Colonic mucosa (tissue), 4 donors: Measurements from ENCODE around the gene ULBP2. TPM values are rescaled to one million over a fixed set of nuclear protein-coding genes. Genes with fewer than 3 reads are reported as not detected.

Source experiments
- DNase-seq: peaks from one replicate; pipeline ENCODE4 v3.0.0-alpha.2; 2020
- H3K27ac ChIP-seq: fragments of 200-600 bp; one replicate; pipeline ENCODE4 v1.8.0; 2021
- H3K27me3 ChIP-seq: fragments of 200-600 bp; one replicate; pipeline ENCODE4 v1.8.0; 2021
- H3K36me3 ChIP-seq: fragments of 200-600 bp; one replicate; pipeline ENCODE4 v1.8.0; 2021
- H3K4me1 ChIP-seq: fragments of 200-600 bp; one replicate; pipeline ENCODE4 v1.8.0; 2021; ENCODE audit warnings: mild to moderate bottlenecking
- H3K4me3 ChIP-seq: fragments of 200-600 bp; one replicate; pipeline ENCODE4 v1.8.0; 2021
- H3K9ac ChIP-seq, 2 donors: one replicate each; pipeline ENCODE4 v1.7.0; 2013; ENCODE audit warnings: control low read depth in 2 of 2, low read depth in 2 of 2, low read length in 2 of 2
- H3K9me3 ChIP-seq: fragments of 200-600 bp; one replicate; pipeline ENCODE4 v1.8.0; 2021
- CTCF ChIP-seq: fragments of 200-600 bp; IDR thresholded peaks from one replicate; pipeline ENCODE4 v1.8.0; 2022; ENCODE audit warnings: antibody characterized with exemption, mild to moderate bottlenecking
- intact Hi-C: fragments of 100-400 bp; cut with DNase I; formaldehyde crosslinking; loops from one replicate; pipeline ENCODE4 v1.14.1; 2022
- total RNA-seq, 2 donors: library from RNA; stranded (reverse); fragmentation: NEBNext Ultra II Directional in 1 of 2; extraction: Animal tissue kit (Norgen Biotek cat#: 25700) in 1 of 2; gene quantifications; one replicate each; pipeline ENCODE4 v1.2.1, GENCODE V29; 2021
- donor health status: healthy.
- donor health status: DM: no; HTN: no; CAD: no.
- donor health status: DM: no; HTN: no; CAD: no.

The ULBP2 gene
- total RNA-seq, 2 donors from 2014 or later = 0.19 to 0.47 TPM

DNA sequence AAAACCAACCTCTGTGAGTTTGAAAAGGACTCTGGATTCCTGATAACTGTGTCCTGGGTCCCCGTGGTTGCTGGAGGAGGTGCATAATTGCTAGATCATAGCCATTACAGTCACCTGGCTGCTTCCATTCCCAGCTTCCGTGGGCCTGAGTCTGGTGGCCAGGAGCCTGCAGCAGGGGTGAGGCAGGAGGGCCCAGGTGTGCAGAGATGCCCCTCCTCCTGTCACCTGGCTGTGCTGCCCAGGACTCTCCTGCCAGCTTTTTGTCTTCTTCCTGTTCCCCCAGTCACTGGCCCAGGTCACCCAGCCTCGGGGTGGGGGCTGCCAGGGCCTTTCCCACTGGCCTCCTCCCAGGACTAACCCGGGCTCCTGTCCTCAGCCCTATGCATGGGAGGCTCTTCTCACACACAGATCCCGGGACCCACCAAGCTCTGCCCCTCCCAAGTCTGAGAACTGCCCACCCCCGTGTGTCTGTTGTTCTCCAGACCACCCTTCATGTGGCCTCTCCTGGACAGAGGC, 53.5 kb downstream of the ULBP2 start:
- DNase-seq = no peak
- Histone ChIP-seq H3K4me1 (peaks cover 4% of the 10 kb centered on the region), H3K27me3 (peaks cover 48% of the 10 kb centered on the region), H3K4me3 (no peak overlapping the region), H3K9ac (no peak overlapping the region), H3K36me3 (no peaks in the 10 kb centered on the region), H3K9me3 (no peaks in the 10 kb centered on the region), H3K27ac (no peak overlapping the region)
- no peak for TF ChIP-seq CTCF
- intact Hi-C loops = no loop called here

GRCh38 chr6:149995971-149996370, 54.2 kb downstream of the ULBP2 start:
- no peak overlapping the region for H3K9ac ChIP-seq
- DNase-seq = no peak
- H3K36me3 ChIP-seq = no peaks in the 10 kb centered on the region
- H3K27ac ChIP-seq = no peak overlapping the region
- H3K27me3 ChIP-seq = peaks cover 42% of the 10 kb centered on the region
- no peak overlapping the region for H3K4me3 ChIP-seq
- H3K4me1 ChIP-seq = peaks cover 4% of the 10 kb centered on the region
- intact Hi-C loops = no loop called here
- TF ChIP-seq CTCF = no peak
- no peaks in the 10 kb centered on the region for H3K9me3 ChIP-seq

Other genes starting within 250 kb of the ULBP2 start
- 10 to 100 TPM; 17.2 to 26.5 TPM for gene LATS1, start 223.9 kb upstream of the ULBP2 start, total RNA-seq
- 10 to 100 TPM; 25.0 to 43.5 TPM for gene NUP43, start 195.5 kb upstream of the ULBP2 start, total RNA-seq
- gene PCMT1, start 192.3 kb upstream of the ULBP2 start, total RNA-seq = 10 to 100 TPM; 65.5 to 74.0 TPM
- 10 to 100 TPM; 24.8 to 39.4 TPM for gene LRP11, start 77.7 kb upstream of the ULBP2 start, total RNA-seq
- under 1 TPM in 1 of 2 donors, not detected in 1; 0.21 TPM for gene RAET1E, start 43.9 kb upstream of the ULBP2 start, total RNA-seq
- gene RAET1G, start 18.9 kb upstream of the ULBP2 start, total RNA-seq = under 1 TPM in 1 of 2 donors, not detected in 1; 0.27 TPM
- gene ULBP1, start 21.9 kb downstream of the ULBP2 start, total RNA-seq = not detected
- gene RAET1L, start 83.5 kb downstream of the ULBP2 start, total RNA-seq = 1 to 10 TPM in 1 of 2 donors, under 1 TPM in 1; 0.24 to 3.2 TPM
- gene ULBP3, start 127.1 kb downstream of the ULBP2 start, total RNA-seq = 1 to 10 TPM; 1.8 to 1.9 TPM
- 10 to 100 TPM; 23.7 to 27.3 TPM for gene PPP1R14C, start 201.0 kb downstream of the ULBP2 start, total RNA-seq